GM18867 (cell line): ENCODE measurements around the gene NKAIN2.

Experiments used
- ATAC-seq: cut with Tn5 transposase; IDR thresholded peaks from one replicate; pipeline ENCODE4 v1.9.1; 2021; ENCODE audit warnings: mild to moderate bottlenecking, moderate library complexity; ENCODE audit not compliant: unreplicated experiment

The NKAIN2 gene

DNA sequence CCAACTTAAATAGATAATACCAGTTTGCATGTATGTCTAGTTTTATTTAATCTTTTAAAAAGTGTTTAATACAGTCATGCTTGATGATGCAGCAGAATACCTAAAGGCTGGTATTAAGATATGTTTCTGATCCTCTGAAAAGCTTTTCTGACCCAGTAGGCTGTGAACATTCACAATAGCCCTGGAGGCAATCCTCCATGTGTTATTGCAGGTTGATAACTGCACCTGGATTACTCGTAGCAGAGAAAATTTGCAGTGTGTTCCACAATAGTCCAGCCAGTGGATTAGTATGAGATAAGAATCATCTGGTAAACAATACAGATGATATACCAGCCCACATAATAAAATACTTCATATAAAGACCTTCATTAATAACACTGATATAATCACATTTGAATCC, 979.7 kb downstream of the NKAIN2 start:
- no peak for ATAC-seq

DNA sequence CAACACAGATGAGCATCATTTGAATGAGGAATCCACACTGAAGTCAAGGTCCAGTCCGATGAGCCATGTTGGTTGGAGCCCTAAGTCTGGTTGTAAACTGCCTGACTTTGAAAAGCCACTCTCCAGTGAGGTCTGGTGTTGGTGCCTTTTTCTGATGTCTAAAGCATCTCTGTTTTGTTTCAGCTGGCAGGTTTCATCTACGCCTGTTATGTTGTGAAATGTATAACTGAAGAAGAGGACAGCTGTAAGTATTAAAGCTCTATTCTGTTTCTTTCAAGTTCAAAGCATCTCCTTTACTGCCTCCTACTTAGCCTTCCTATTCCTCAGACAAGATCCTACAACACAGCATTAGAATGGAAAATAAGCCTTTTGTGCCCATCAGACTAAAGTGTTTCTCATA, 987.5 kb downstream of the NKAIN2 start:
- ATAC-seq, result no peak

DNA sequence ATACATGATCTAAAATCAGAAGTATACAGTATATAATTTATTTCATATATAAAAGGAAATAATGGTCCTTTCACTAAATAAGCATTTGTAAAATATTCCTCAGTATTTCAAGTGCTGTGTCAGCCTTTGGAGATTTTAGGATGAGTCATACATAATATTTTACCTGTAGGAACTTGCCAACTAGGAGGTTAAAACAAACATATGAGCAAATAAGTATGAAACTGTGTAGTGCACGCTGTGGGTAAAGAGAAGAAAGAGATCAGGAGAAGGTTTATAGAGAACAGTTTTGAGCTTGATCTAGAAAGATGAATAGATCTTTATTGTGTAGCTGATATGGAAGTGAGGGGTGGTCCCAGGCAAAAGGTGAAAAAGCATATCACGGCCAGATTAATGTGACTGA, 988.7 kb downstream of the NKAIN2 start:
- no peak for ATAC-seq

DNA sequence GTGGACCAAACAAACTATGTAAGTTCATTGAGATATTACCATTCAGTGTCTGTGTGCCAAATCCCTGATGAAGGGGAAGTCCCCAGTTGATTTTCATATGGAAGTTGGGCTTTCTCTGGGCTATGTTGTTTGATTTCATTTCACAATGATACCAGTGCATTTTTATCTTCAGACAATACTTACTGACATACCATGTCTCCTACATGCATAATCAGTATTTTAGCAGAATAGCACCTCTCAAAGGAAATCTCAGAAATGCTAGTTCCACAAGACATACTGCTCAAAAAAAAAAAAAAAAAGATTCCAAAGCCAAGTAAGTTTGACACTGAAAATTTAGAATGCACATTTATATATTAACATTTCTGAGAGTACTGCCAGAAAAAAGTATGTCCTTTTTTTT, 989.7 kb downstream of the NKAIN2 start:
- ATAC-seq, result no peak

DNA sequence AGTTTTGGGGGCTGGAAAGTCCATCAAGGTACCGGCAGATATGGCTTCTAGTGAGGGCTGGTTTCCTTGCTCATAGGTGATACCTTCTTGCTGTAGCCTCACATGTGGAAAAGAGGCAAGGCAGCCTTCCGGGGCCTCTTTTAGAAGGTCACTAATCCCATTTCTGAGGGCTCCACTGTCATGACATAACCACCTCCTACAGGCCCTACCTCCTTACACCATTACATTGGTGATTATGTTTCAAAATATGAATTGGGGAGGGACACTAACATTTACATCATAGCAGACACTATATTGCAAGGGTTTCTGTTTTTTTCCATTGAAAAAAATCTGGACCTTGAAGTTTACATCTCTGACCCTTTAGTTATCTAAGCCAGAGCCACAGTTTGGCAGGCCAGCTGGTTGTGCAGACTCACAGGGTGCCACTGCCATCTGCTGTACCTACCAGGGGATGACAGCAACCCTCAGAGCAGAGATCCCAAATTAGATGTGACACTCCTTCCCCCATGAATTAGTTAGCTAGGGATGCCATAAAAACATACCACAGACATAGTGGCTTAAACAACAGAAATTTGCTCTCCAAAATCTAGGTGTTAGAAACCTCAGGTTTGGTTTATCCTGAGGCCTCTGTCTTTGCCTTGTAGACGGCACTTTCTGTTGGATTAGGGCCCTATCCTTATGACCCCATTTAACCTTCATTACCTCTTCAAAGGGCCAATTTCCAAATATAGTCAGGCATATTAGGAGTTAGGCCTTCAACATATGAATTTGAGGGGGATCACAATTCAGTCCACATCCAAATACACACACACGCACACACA, 992.2 kb downstream of the NKAIN2 start:
- ATAC-seq, result no peak

DNA sequence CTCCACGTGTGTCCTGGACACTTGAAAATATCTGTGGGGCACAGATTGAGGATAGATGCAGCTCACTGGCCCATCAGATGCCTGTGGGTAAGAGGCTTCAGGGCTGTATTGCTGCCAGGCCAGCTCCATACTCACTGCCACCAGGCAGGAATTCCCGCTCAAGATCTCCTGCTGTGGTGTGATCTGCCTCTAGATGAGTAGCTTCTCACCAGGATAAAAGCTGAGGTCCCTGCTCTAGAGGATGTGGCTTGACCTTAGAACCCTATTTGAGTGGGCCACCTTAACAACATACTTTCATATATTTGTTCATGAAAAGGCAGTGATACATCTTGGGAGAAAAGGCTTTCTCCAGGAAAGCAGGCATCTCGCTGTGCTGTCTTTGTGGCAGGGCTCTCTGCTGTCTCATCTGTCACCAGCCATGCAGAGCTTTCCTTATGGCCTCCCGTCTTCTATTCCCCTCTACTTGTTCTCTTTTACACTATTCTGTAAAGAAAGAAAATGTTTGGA, 992.9 kb downstream of the NKAIN2 start:
- no peak for ATAC-seq

DNA sequence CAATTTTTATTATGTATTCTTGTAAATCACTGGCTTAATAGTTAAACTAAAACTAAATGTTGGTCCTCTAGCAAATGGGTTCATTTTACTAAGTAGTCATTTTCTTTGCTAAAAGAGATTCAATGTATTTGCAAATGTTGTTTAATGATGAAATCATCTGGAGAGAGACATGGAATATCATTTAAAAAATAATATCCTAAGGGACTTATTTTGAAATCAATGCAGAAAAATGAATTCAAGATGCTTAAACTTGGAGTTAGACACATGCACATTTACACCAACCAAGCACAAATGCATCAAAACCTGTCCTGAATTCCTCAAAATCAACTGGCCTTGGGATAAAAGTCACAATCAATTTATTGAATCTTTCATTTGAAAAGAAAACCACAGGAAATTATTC, 993.6 kb downstream of the NKAIN2 start:
- no peak for ATAC-seq

DNA sequence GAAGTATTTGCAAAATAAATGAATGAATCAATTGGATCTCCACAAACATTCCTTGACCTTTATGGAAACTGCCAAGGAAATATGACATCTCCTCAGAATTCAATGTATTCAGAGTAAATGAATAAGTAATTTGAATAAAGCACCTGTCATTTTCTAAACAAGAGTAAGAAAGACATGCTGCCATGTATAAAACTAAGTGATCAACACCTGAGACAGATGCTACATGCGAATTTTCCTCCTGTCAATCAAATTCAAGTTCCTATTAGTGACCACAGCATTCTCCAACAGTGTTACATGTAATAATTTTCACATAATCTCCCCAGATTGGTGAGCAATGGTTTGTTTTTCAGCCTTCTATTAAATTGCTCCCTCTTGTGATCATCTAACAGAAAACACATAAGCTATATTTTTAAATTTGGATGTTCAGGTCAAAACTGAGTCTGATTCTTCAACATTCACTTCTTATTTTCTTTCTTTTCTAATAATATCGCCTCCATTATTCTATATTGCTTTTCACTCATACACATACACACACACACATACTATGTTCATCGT, 995.4 kb downstream of the NKAIN2 start:
- ATAC-seq, result no peak

DNA sequence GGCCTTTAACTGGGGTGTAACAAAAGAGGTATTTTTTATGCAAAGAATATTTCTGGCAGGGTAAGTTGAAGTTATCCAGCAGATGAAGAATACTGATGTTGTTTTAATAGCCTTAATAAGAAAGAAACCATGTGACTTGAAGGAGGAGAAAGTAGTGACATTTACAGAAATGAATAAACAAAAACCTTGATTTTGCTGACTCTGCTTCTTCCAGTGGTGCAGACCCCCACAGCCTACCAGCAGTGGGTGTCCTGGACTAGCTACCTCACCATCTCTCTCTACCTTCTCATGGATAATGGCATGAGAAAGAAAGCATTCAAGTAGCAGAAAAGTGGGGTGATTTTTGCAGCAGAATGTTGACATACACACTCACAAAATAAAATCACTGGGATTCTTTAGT, 996.0 kb downstream of the NKAIN2 start:
- ATAC-seq, result no peak

DNA sequence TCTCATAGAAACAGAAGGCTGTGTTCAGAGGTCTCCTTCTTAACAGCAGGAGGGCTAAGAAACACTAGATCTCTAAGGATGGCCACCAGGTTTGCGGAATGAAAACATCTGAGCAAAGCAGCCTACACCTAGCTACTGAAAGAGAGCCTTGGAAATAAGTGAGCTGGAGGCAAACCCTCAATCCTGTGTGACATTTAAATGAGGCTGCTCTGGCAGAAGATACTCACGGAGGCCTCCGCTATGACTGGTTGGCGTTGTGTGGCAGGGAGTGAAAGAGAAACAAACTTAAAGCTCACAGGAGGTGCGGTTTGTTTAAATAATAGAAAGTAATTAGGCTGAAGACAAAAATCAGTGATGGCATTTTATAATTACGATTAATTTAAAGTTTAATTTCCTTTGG, 996.6 kb downstream of the NKAIN2 start:
- no peak for ATAC-seq

DNA sequence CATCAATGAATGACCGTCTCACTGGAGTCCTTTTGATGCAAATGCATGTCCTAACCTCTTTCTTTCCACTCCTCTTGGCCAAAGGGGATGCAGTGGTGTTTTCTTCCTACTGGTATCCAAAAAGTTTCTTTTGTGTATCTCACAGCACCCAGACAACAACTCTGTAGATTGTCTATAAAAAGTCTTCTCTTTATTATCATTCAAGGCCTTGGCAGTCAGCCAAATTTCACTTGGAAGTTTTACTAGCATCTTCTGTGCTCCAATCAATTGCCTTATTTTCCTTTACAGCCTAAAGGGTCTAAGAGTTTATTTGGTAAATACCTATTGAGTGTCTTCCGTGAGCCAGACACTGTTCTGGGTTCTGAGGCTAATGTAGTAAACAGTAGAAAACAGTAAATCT, 1008.4 kb downstream of the NKAIN2 start:
- ATAC-seq, result no peak

DNA sequence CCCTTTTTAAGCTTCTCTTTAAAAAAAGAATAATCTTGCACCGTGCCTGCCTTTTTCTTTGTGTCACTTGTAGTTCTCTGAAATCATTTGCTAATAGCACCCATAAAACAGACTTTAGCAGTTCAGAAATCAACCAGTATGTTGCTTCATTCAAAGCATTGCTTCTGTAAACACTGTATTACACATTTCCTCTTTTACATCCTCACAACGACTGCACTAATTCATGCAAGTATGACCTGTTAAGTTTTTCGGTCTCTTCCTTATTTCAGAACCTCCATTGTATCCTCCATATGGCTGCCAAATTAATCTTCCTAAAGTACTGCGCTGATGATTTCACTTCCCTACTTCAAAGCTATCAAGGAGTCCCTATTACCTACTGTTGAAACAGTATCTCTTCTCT, 1015.7 kb downstream of the NKAIN2 start:
- ATAC-seq, result no peak

DNA sequence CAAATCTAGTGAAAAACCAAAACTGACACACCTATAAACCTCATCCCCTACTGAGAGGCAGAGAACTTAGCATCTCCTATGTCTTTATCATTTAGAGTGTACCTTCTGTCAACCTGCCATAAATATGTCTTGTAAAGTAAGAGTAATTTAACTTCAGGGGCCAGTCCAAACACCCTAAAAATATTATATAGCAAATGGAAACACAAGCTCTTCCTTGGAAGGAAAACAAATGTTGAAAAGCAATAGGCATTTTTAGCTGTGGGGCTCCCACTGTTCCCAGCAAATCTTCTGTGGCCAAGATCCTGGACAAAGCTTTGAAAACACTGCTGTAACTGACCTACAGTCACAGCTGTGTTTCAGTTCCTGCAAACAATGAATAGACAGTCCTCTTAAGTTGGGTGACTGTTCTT, 1018.5 kb downstream of the NKAIN2 start:
- no peak for ATAC-seq

DNA sequence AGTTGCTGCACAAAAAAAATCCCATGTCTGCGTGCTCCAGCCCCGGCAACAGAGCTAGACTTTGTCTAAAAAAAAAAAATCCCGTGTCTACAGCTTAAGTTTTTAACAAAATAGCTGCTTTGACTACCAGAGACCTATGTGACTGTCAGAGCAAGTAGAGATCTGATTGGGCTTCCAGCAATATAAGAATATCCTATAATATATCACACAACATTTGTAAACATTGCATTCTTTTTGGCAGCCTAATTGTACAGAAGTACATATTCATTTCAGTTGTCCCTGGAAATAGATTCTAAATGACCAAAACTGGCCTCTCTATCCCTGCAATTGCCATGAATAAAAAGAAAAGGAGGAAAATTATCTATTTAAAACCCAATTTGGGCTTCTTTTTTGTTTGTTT, 1019.1 kb downstream of the NKAIN2 start:
- no peak for ATAC-seq

DNA sequence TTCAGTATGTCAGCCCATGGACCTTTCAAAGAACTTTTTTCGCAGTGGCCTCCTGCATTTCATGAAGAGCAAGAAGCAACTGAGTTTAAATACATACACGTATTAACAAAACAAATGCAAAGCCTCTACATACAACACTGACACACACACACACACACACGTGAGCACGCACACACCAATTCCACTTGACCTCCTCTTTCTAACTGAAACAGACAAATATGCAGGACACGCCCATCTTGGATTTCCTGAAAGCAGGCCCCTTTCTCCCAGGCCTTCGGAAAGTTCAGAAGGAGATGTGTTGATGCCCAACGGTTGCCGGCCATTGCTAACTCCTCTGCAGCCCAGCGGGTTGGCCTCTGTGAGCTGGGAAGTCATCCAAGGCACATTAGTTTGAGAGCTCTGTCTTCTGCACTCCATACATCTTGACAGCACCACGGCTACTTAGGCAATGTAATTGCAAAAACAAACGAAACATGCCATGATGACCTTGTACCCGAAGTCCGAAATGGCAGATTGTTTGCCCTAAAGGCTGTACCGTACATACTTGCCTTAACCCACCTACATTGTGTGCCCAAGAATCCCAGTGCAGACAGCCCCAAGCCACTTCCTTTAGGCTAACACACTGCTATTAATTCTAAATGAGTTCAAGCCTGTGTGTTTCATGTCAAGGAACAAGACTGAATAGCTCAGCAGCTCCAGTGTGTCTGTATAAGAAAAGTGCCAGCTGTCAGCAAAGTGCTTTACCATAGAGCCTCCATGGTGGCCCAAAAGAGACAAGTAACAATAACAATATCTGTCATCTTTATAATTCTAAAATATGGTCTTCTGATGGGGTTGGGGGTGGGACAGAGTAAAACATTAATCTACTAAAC, 1019.8 kb downstream of the NKAIN2 start:
- no peak for ATAC-seq

DNA sequence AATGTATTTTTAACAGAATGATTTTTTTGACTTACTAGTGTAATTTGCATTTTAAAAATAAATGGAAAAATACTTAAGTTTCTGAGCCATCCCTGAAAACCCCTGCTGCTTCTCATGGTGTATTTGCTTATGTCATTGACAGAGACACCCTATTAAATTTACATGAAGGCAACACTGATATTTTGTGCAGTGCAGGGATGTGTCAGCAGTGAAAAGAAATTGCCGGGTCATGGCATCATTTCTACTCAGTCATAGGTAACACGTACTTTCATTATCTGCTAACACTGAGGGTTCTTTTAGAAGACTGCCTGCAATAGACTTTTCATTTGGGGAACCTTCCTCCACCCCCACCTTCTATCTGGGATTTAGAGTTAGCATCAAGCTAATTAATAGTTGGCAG, 1021.9 kb downstream of the NKAIN2 start:
- ATAC-seq, result no peak

DNA sequence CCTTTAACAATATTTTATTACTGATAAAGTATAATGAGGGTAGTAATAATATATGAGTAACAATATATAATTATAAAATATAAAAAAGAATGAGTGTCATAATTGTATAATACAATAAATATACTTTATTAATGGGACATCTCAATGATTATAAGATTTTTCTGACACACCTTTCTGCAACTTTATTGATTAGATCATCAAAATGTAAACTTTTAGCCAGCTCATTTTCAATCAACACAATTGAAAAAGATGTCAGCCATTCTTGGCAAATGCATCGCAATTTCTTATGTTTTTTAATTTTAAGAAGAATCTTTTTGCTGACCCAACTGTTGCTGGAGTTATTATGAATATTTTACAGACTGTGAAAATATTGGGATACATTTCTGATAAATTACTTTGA, 1026.2 kb downstream of the NKAIN2 start:
- ATAC-seq, result no peak

DNA sequence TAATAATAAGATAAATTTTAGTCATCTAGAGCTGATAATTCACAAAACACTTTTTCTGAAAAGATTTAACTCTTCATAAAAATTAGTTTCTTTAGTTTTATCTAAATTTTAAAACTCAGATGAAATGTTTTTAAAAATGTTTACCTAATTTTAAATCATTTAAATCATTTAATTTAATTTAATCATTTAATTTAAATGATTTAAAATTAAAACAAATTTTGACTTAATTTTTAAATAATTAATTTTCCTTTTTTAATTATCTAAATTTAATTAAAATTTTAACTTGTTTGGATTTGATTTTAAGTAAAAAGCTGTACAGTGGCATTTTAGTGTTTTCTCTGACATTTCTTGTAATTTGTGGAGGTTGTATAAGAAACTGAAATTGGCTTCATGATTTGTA, 1026.8 kb downstream of the NKAIN2 start:
- no peak for ATAC-seq

DNA sequence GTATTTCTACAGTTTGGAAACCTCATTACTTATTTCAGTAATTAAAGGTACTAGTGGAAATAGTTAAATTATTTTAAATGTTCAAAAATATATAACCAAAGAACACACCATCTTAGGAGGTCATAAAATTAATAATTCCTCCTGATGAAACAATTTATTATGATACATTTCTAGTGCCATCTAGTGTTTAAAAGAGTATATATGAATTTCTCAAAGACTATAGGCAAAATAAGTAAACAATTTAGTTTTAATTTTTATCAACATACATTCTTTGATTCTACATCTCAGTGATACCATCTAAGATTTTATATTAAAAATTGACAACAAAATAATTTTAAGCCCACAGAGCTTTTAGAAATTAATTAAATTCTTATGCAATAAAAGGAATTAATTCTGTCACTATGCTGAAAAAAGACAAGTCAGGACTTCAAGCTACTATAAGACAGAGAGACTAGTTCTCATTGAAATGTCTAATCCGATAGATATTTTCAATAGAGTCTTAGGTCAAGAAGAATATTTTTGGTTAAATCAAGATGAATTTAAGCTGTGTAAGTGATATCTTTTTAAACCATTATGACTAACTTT, 1050.8 kb downstream of the NKAIN2 start:
- ATAC-seq, result no peak

DNA sequence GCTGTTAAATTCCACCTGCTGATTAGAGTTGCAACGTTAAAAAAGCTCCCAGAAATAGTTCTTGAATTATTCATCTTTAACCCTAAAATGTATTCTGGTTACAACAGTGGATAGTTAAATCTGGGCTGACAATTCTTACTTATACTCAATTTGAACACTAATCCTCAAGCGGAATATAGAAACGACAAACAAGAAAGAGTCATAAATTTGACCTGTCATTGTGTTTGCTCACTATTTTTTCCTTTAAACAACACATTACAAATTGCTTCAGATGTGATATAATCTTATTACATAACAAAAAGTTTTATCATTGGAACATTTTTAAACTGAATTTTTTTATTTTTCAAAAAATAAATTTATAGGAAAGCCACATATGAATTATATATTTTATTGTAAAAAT, 1054.1 kb downstream of the NKAIN2 start:
- ATAC-seq, result no peak

DNA sequence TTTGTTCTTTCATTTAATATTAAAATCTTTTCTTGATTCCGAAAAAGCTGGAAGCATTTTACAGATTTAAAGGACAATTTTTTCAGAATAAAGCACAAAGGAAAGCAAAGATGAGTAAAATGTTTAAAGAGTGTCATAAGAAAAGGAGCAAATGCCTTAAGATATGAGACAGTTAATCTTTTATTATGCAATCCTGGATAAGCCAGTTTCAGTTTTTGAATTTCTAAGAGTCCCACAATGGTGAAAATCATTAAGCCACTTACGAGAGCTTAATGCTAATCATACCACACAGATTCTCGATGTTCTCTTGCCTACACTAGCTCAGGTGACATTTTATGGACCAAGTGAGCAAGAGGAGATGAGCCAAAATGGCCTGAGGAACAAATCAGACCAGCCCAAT, 1054.9 kb downstream of the NKAIN2 start:
- ATAC-seq, result no peak
